Duodenal mucosa (tissue), 2 donors: ENCODE data around the gene SNAP47.

ENCODE experiments used
- H3K27ac ChIP-seq: one replicate; pipeline ENCODE4 v1.7.0; 2013; ENCODE audit warnings: low read depth, low read length
- H3K27me3 ChIP-seq, 2 donors: one replicate each; pipeline ENCODE4 v1.7.0; 2013; ENCODE audit warnings: low read length in 2 of 2, control low read depth in 1 of 2; ENCODE audit not compliant: insufficient read depth in 2 of 2, control insufficient read depth in 1 of 2
- H3K36me3 ChIP-seq, 2 donors: one replicate each; pipeline ENCODE4 v1.7.0; 2013; ENCODE audit warnings: low read length in 2 of 2, control low read depth in 1 of 2; ENCODE audit not compliant: insufficient read depth in 2 of 2, control insufficient read depth in 1 of 2
- H3K4me1 ChIP-seq, 2 donors: one replicate each; pipeline ENCODE4 v1.7.0; 2013; ENCODE audit warnings: low read length in 2 of 2, control low read depth in 1 of 2; ENCODE audit not compliant: insufficient read depth in 2 of 2, control insufficient read depth in 1 of 2
- H3K4me3 ChIP-seq, 2 donors: one replicate each; pipeline ENCODE4 v1.7.0; 2013; ENCODE audit warnings: low read length in 2 of 2, low read depth in 1 of 2
- H3K9ac ChIP-seq, 2 donors: one replicate each; pipeline ENCODE4 v1.7.0; 2013; ENCODE audit warnings: low read length in 2 of 2, low read depth in 1 of 2
- H3K9me3 ChIP-seq, 2 donors: one replicate each; pipeline ENCODE4 v1.7.0; 2013; ENCODE audit warnings: low read length in 2 of 2, control low read depth in 1 of 2; ENCODE audit not compliant: control insufficient read depth in 1 of 2

SNAP47 gene

GRCh38 chr1:227731696-227732585, 3.3 kb upstream of the SNAP47 start:
- Histone ChIP-seq H3K27ac (no peak overlapping the region), H3K36me3 (peaks cover 10 to 22% of the 10 kb centered on the region in 2 donors), H3K9ac (no peak overlapping the region), H3K4me1 (peaks cover 26 to 52% of the 10 kb centered on the region in 2 donors), H3K27me3 (no peaks in the 10 kb centered on the region), H3K4me3 (no peak overlapping the region), H3K9me3 (no peaks in the 10 kb centered on the region)

GRCh38 chr1:227732586-227733308, 2.5 kb upstream of the SNAP47 start:
- Histone ChIP-seq H3K9ac (no peak overlapping the region), H3K4me3 (no peak overlapping the region), H3K9me3 (no peaks in the 10 kb centered on the region), H3K27me3 (no peaks in the 10 kb centered on the region), H3K36me3 (peaks cover 10 to 22% of the 10 kb centered on the region in 2 donors), H3K4me1 (peaks cover 27 to 47% of the 10 kb centered on the region in 2 donors), H3K27ac (no peak overlapping the region)

GRCh38 chr1:227733309-227733705, 1.9 kb upstream of the SNAP47 start:
- Histone ChIP-seq H3K9ac (no peak overlapping the region), H3K36me3 (peaks cover 10 to 22% of the 10 kb centered on the region in 2 donors), H3K27ac (no peak overlapping the region), H3K27me3 (no peaks in the 10 kb centered on the region), H3K4me1 (peaks cover 27 to 43% of the 10 kb centered on the region in 2 donors), H3K4me3 (no peak overlapping the region), H3K9me3 (no peaks in the 10 kb centered on the region)

GRCh38 chr1:227733751-227734545, 1.3 kb upstream of the SNAP47 start:
- Histone ChIP-seq H3K9ac (peak overlapping the region; percentile 77 to 83), H3K36me3 (peaks cover 10 to 22% of the 10 kb centered on the region in 2 donors), H3K9me3 (no peaks in the 10 kb centered on the region), H3K4me3 (peak overlapping the region; percentile 87 to 97), H3K27me3 (no peaks in the 10 kb centered on the region), H3K27ac (no peak overlapping the region), H3K4me1 (peaks cover 27 to 38% of the 10 kb centered on the region in 2 donors)

- peaks cover 10 to 22% of the 10 kb centered on the region in 2 donors for H3K36me3 ChIP-seq
- no peaks in the 10 kb centered on the region for H3K27me3 ChIP-seq
- no peak overlapping the region for H3K27ac ChIP-seq
- H3K9ac ChIP-seq = peak overlapping the region; percentile 77 to 83
- peaks cover 27 to 33% of the 10 kb centered on the region in 2 donors for H3K4me1 ChIP-seq
- no peaks in the 10 kb centered on the region for H3K9me3 ChIP-seq
- H3K4me3 ChIP-seq = peak overlapping the region; percentile 87 to 97
These were observed 734 bp upstream of the SNAP47 start for GRCh38 chr1:227734546-227734855.

- Histone ChIP-seq H3K4me1 (peaks cover 24 to 26% of the 10 kb centered on the region in 2 donors), H3K9me3 (no peaks in the 10 kb centered on the region), H3K27me3 (no peaks in the 10 kb centered on the region), H3K4me3 (peak overlapping the region; percentile 87 to 97), H3K9ac (peak overlapping the region; percentile 77 to 83), H3K27ac (peak overlapping the region; percentile 84), H3K36me3 (peaks cover 10 to 22% of the 10 kb centered on the region in 2 donors)
These were observed 477 bp downstream of the SNAP47 start for GRCh38 chr1:227735539-227736285.

- H3K9ac ChIP-seq = no peak overlapping the region
- no peaks in the 10 kb centered on the region for H3K27me3 ChIP-seq
- H3K4me3 ChIP-seq = no peak overlapping the region
- H3K36me3 ChIP-seq = peaks cover 4 to 15% of the 10 kb centered on the region in 2 donors
- no peak overlapping the region for H3K27ac ChIP-seq
- no peaks in the 10 kb centered on the region for H3K9me3 ChIP-seq
- H3K4me1 ChIP-seq = peaks cover 17 to 18% of the 10 kb centered on the region in 2 donors
These were observed 1.7 kb downstream of the SNAP47 start for GRCh38 chr1:227736814-227737432.

- Histone ChIP-seq H3K4me1 (peaks cover 14 to 16% of the 10 kb centered on the region in 2 donors), H3K9me3 (no peaks in the 10 kb centered on the region), H3K27ac (no peak overlapping the region), H3K36me3 (peaks cover 0 to 4% of the 10 kb centered on the region in 2 donors), H3K9ac (no peak overlapping the region), H3K4me3 (no peak overlapping the region), H3K27me3 (no peaks in the 10 kb centered on the region)
These were observed 3.6 kb downstream of the SNAP47 start for GRCh38 chr1:227738820-227739219.

- H3K9me3 ChIP-seq = no peaks in the 10 kb centered on the region
These were observed 4.4 kb downstream of the SNAP47 start for GRCh38 chr1:227739636-227740035.

More at GRCh38 chr1:227739636-227740035, 4.4 kb downstream of the SNAP47 start:
- Histone ChIP-seq H3K4me1 (peaks cover 8 to 11% of the 10 kb centered on the region in 2 donors), H3K27ac (no peak overlapping the region), H3K9ac (no peak overlapping the region), H3K36me3 (peaks cover 0 to 6% of the 10 kb centered on the region in 2 donors), H3K27me3 (no peaks in the 10 kb centered on the region), H3K4me3 (no peak overlapping the region)
